Chondrocyte (in vitro differentiated cells): ENCODE measurements around the gene SAG. TPM values are rescaled to one million over a fixed set of nuclear protein-coding genes. Genes with fewer than 3 reads are reported as not detected.

Experiments used
- DNase-seq: peaks from one replicate; pipeline ENCODE4 v3.0.0; 2021; ENCODE audit warnings: mixed read lengths, low spot score
- H3K27ac Mint-ChIP-seq: one replicate; pipeline ENCODE4 v1.8.0; 2021; ENCODE audit warnings: mild to moderate bottlenecking, moderate library complexity, mixed read lengths; ENCODE audit not compliant: unreplicated experiment
- H3K27me3 Mint-ChIP-seq: 2 replicates; pipeline ENCODE4 v1.8.0; 2021; ENCODE audit warnings: low read depth, mixed read lengths
- H3K36me3 Mint-ChIP-seq: 2 replicates; pipeline ENCODE4 v1.8.0; 2021; ENCODE audit warnings: low read depth, mixed read lengths
- H3K4me1 Mint-ChIP-seq: 2 replicates; pipeline ENCODE4 v1.8.0; 2021; ENCODE audit warnings: low read depth, mild to moderate bottlenecking, mixed read lengths
- H3K4me3 Mint-ChIP-seq: one replicate; pipeline ENCODE4 v1.8.0; 2021; ENCODE audit warnings: mild to moderate bottlenecking, moderate library complexity, mixed read lengths; ENCODE audit not compliant: unreplicated experiment
- H3K9me3 Mint-ChIP-seq: 2 replicates; pipeline ENCODE4 v1.8.0; 2021; ENCODE audit warnings: low read depth, mixed read lengths
- CTCF ChIP-seq: fragments of 200-600 bp; sonication (generic); IDR thresholded peaks from 2 replicates; pipeline ENCODE4 v1.5.0; 2021; ENCODE audit warnings: antibody characterized with exemption, mild to moderate bottlenecking, moderate library complexity
- total RNA-seq: library from RNA; stranded (reverse); gene quantifications from 3 replicates; pipeline ENCODE4 v1.2.1, GENCODE V29; 2021

Gene SAG
- total RNA-seq, 1 donor from 2014 or later = not detected

DNA sequence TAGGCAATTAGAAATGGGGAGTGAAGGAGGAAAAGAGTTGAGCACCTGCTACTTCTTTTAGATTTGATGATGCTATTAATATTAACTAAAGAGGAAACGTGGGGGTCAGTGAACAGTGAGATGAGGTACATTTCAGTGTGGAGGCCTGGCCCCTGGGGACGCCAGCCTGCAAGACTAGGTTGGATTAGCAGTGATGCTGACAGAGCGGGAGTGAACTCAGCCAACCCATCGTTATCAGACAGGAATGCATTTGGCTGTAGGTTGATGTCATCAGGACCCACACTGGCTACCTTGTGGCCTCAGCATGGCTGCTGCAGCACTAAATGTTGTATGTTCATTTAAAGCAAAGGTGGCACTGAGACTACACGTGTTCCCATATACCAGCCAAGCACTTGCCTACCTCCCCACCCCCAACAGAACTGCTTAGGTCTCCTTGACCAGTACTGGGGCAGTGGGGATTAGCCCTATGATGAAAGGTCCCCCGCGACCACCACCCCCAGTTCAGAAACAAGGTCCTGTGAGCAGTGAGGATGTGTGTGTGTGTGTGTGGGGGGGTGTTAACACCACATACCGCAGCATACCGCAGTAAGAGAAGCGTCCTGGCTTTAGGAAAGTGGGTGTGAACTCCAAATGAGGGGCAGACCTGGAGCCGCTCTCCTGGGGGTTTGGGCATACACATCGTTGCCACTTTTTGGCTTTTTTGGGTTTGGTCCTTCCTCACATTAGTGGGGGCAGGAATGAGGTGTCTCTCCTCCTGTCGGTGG lies 72.7 kb downstream of the SAG start:
- Mint-ChIP-seq H3K4me1 (peaks cover 19% of the 10 kb centered on the region), H3K4me3 (no peak overlapping the region), H3K9me3 (no peaks in the 10 kb centered on the region), H3K27me3 (no peaks in the 10 kb centered on the region), H3K27ac (no peak overlapping the region), H3K36me3 (peaks cover 2% of the 10 kb centered on the region)
- DNase-seq = no peak
- TF ChIP-seq CTCF = no peak

DNA sequence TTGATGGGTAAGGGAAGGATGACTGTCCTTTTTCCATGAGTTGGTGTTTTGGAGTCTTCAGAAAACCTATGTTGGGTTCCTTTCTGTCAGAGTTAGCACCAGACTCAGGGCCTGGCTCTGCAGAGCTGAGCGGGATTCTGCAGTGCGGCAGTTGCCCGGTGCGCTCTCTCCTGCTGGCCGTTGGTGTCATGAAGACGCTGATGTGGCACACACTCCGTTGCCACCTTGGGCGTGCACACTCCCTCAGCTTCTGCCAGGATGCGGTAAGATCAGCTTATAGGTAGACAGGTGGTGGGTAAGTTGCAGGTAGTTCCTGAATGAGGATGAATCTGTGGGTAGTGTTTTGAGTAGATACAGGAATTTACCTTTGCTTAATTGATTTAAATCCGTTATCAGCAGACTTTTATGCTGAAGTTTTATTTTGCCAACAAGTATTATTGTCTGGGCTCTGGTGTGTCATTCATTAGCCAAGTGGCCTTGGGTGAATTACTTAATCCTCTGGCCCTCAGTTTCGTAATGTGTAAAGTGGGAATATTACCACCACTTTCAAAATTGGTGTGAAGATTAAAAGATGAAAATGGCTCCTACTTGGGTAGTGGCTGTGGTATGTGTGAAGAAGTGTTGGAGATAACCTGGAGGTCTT lies 73.5 kb downstream of the SAG start:
- Mint-ChIP-seq H3K4me1 (peaks cover 27% of the 10 kb centered on the region), H3K27ac (no peak overlapping the region), H3K36me3 (peaks cover 2% of the 10 kb centered on the region), H3K4me3 (no peak overlapping the region), H3K9me3 (no peaks in the 10 kb centered on the region), H3K27me3 (no peaks in the 10 kb centered on the region)
- DNase-seq = no peak
- no peak for TF ChIP-seq CTCF

- H3K27me3 Mint-ChIP-seq = no peaks in the 10 kb centered on the region
- no peak overlapping the region for H3K27ac Mint-ChIP-seq
- peaks cover 2% of the 10 kb centered on the region for H3K36me3 Mint-ChIP-seq
- no peak for DNase-seq
- TF ChIP-seq CTCF = no peak
- no peaks in the 10 kb centered on the region for H3K9me3 Mint-ChIP-seq
- peaks cover 32% of the 10 kb centered on the region for H3K4me1 Mint-ChIP-seq
- H3K4me3 Mint-ChIP-seq = no peak overlapping the region
Measured at GRCh38 chr2:233381638-233381995, 74.0 kb downstream of the SAG start.

- H3K4me3 Mint-ChIP-seq = no peak overlapping the region
- H3K36me3 Mint-ChIP-seq = no peaks in the 10 kb centered on the region
- H3K27me3 Mint-ChIP-seq = no peaks in the 10 kb centered on the region
- H3K27ac Mint-ChIP-seq = no peak overlapping the region
- H3K4me1 Mint-ChIP-seq = peaks cover 54% of the 10 kb centered on the region
- peak; percentile 24 for TF ChIP-seq CTCF
- no peak for DNase-seq
- H3K9me3 Mint-ChIP-seq = no peaks in the 10 kb centered on the region
Measured at GRCh38 chr2:233384015-233384414, 76.4 kb downstream of the SAG start.

- no peak overlapping the region for H3K27ac Mint-ChIP-seq
Measured at GRCh38 chr2:233384811-233385488, 77.3 kb downstream of the SAG start.

More at GRCh38 chr2:233384811-233385488, 77.3 kb downstream of the SAG start:
- no peak for DNase-seq
- Mint-ChIP-seq H3K4me3 (no peak overlapping the region), H3K27me3 (no peaks in the 10 kb centered on the region), H3K36me3 (no peaks in the 10 kb centered on the region), H3K4me1 (peaks cover 62% of the 10 kb centered on the region), H3K9me3 (no peaks in the 10 kb centered on the region)
- peak; percentile 18 for TF ChIP-seq CTCF
